Mucosa of rectum (tissue), 2 donors: ENCODE data around the gene MYO3B.

Source experiments
- H3K27ac ChIP-seq, 2 donors: one replicate each; pipeline ENCODE4 v1.7.0; 2013; ENCODE audit warnings: inconsistent platforms in 2 of 2, low read depth in 2 of 2, low read length in 2 of 2
- H3K27me3 ChIP-seq, 2 donors: one replicate each; pipeline ENCODE4 v1.7.0; 2013; ENCODE audit warnings: low read length in 2 of 2; ENCODE audit not compliant: control insufficient read depth in 2 of 2, insufficient read depth in 2 of 2
- H3K36me3 ChIP-seq, 2 donors: one replicate each; pipeline ENCODE4 v1.7.0; 2013; ENCODE audit warnings: low read length in 2 of 2; ENCODE audit not compliant: control insufficient read depth in 2 of 2, insufficient read depth in 2 of 2
- H3K4me1 ChIP-seq, 2 donors: one replicate each; pipeline ENCODE4 v1.7.0; 2013; ENCODE audit warnings: low read length in 2 of 2, mild to moderate bottlenecking in 1 of 2; ENCODE audit not compliant: control insufficient read depth in 2 of 2, insufficient read depth in 2 of 2
- H3K4me3 ChIP-seq, 2 donors: one replicate each; pipeline ENCODE4 v1.7.0; 2013; ENCODE audit warnings: low read length in 2 of 2
- H3K9ac ChIP-seq, 2 donors: one replicate each; pipeline ENCODE4 v1.7.0; 2013; ENCODE audit warnings: low read length in 2 of 2, low read depth in 1 of 2, mild to moderate bottlenecking in 1 of 2
- H3K9me3 ChIP-seq, 2 donors: one replicate each; pipeline ENCODE4 v1.7.0; 2013; ENCODE audit warnings: low read length in 2 of 2; ENCODE audit not compliant: control insufficient read depth in 2 of 2
- donor health status: healthy.
- donor health status: Normal muscosa, but diverticular disease.

MYO3B gene

DNA sequence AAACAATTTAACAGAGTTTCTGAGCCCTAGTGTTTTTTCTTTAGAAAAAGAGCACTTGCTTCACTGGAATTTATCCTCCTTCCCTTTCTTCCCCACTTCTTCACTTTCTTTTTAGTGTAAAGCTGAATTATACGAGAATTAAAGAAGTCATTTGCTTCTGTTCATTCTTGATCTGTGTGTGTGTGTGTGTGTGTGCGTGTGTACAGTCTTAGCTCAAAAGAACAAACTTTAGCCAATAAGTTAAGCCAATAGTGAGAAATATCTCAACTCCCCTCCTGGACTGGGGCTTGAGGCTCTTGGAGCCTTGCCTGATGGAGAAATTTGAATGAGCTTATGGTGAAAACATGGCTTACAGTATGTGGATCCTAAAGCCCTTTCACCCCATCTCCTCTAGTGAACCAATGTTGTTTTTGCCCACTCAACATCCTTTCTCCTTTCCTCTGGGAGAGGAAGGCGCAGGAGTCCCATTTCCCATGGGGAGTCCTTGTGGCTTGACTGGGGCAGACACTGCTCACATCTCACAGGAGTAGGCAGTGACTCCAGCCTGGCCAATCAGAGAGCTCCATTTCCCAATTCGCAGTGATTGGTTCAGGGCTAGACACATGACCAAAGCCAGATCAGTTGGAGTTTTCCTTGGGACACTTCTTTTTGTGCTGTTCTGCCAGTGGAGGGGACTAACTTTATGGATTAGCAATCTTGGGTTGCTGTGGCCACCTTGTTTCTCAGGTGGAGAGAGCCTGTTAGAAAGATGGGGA is 16.3 kb upstream of the MYO3B start:
- Histone ChIP-seq H3K9ac (no peak overlapping the region), H3K36me3 (no peaks in the 10 kb centered on the region), H3K9me3 (no peaks in the 10 kb centered on the region), H3K27ac (no peak overlapping the region), H3K4me1 (no peaks in the 10 kb centered on the region), H3K27me3 (peaks cover 0 to 2% of the 10 kb centered on the region in 2 donors), H3K4me3 (no peak overlapping the region)

DNA sequence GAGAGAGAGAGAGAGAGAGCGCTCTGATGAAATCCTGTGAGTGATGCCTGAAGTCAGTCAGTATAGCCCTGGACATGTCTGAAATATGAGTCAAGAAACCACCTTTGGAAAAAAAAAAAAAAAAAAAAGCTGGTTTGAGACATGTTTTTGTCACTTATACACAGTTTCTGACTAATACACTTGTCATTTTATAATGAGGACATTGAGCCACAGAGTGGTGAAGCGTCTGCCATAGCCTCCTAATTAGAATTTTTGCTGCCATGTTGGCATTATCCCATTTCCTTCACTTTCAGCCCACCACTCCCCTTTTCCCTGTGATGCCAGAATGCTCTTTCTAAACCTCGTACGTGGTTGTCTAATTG is 15.7 kb upstream of the MYO3B start:
- H3K27ac ChIP-seq, result no peak overlapping the region
- H3K27me3 ChIP-seq, result peaks cover 0 to 2% of the 10 kb centered on the region in 2 donors
- H3K36me3 ChIP-seq, result no peaks in the 10 kb centered on the region
- no peaks in the 10 kb centered on the region for H3K9me3 ChIP-seq
- H3K4me1 ChIP-seq, result no peaks in the 10 kb centered on the region
- H3K9ac ChIP-seq, result no peak overlapping the region
- H3K4me3 ChIP-seq, result no peak overlapping the region

DNA sequence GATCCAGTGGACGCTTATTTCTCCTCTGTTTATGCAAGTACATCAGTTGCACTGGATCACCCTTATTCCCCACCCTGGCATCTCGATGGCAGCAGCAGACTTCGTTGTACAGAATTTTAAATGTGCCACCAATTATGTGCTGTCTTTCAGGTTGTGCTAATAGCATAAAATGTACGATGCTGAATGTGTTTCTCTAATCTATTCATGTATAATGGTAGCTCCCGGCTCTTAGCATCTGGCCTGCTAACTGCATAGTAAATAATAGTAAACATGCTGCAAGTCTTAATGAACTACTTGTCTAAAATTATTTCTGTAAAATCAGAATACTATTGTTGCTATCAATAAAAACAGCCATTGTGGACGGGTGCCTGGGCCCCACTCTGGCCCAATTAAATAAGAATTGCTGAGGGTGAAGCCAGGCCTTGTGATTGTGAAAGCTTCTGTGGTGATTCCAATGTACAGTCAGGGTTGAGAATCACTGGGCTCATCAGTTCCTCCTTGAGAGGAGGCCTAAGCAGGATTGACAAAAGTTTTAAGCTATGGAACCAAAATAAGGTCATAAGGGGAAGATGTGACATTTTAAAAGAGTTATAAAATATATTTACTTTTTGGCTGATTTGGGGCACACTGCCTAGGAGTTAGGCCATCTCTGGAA is 14.4 kb upstream of the MYO3B start:
- Histone ChIP-seq H3K27me3 (peaks cover 0 to 2% of the 10 kb centered on the region in 2 donors), H3K9ac (no peak overlapping the region), H3K36me3 (no peaks in the 10 kb centered on the region), H3K4me3 (no peak overlapping the region), H3K4me1 (no peaks in the 10 kb centered on the region), H3K9me3 (no peaks in the 10 kb centered on the region), H3K27ac (no peak overlapping the region)

DNA sequence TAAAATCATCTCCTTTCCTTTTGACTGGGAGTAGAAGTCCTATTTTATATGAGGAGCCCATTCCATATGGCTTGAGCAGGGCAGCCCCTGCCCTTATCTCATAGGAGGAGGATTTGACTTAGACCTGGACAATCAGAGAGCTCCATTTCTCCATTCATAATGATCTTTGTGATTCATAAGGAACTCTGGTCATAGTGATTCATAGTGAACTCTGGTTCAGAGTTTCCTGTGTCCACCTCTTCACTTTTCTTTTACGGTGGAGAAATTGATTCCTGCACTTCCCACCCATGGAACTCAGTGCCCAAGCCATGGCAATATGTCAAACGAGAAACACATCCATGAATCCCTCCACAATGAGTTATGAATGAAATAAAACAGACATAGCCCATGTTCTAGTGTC is 12.8 kb upstream of the MYO3B start:
- H3K4me3 ChIP-seq, result no peak overlapping the region
- H3K9ac ChIP-seq, result no peak overlapping the region
- H3K36me3 ChIP-seq, result no peaks in the 10 kb centered on the region
- H3K4me1 ChIP-seq, result no peaks in the 10 kb centered on the region
- H3K27ac ChIP-seq, result no peak overlapping the region
- no peaks in the 10 kb centered on the region for H3K9me3 ChIP-seq
- peaks cover 0 to 2% of the 10 kb centered on the region in 2 donors for H3K27me3 ChIP-seq

DNA sequence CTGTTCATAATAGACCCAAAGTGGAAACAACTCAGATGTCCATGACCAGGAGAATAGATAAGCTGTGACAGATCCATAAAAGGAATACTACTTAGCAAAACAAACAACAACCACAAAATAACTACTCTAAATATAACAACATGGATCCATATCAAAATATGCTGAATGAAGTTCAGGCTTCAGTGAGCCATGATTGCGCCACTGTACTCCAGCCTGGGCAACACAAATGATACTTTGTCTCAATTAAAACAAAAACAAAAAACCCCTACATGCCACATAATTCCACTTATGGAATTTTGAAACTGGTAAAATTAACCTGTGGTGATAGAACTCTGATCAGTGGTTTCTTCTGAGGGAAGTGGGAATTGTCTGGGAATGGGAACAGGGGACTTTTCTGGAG is 11.2 kb upstream of the MYO3B start:
- H3K27ac ChIP-seq, result no peak overlapping the region
- no peaks in the 10 kb centered on the region for H3K4me1 ChIP-seq
- no peaks in the 10 kb centered on the region for H3K36me3 ChIP-seq
- H3K9me3 ChIP-seq, result no peaks in the 10 kb centered on the region
- no peaks in the 10 kb centered on the region for H3K27me3 ChIP-seq
- no peak overlapping the region for H3K9ac ChIP-seq
- H3K4me3 ChIP-seq, result no peak overlapping the region

DNA sequence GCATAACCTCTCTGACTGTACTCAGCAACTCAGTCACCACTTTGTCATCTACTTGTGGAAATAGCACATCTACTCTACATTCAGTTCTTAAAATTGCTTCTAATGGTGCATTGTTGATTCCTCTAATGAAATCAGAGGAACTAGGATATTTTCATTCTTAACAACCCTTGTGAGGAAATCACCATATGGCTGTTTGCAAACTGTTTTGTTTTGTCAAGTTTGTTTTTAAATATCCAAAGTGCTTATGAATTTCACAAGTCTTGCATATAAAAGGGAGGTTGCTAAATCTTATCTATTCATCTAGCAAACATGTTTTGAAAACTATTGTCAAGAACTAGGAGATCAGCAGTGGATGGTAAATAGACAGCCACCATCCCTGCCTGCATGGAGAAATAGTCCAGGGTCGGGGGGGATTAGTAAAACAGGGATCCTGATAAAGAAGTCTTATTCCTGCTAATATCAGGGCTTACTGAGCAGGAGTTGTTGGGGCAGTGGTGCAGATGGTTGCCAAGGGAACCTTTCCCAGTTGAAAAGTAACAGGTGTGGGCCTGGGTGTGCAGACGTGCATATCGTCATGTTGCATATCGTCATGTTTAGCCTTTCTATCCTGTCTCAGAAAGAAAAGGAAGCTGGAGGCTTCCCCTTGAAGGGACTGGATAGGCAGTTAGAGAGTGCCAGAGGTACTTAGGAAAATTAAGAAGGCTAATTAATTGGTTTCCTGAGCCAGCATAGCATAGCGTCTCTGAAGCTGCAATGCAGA is 7.5 kb upstream of the MYO3B start:
- no peaks in the 10 kb centered on the region for H3K9me3 ChIP-seq
- no peaks in the 10 kb centered on the region for H3K36me3 ChIP-seq
- H3K27me3 ChIP-seq, result no peaks in the 10 kb centered on the region
- no peak overlapping the region for H3K4me3 ChIP-seq
- no peaks in the 10 kb centered on the region for H3K4me1 ChIP-seq
- H3K27ac ChIP-seq, result no peak overlapping the region
- H3K9ac ChIP-seq, result no peak overlapping the region

DNA sequence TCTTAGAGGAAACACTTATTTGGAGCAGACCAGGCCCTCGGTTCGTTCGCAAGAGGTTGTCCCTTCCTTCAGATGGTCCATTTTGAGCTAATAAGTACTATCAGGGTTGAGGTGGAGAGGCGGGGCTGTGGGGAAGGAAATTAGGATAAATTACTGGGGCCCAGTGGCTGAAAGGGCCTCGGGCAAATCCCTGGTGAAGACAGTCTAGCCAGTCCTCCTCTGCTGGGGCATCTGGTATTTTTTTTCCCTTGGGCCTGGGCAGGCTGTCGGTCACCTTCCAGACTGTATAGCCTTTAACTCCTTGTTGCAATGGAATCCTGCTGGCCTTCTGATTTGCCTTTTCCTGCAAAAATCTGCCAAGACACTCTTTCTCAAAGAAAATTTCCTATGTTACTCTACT is 1.7 kb upstream of the MYO3B start:
- H3K9ac ChIP-seq, result no peak overlapping the region
- no peak overlapping the region for H3K4me3 ChIP-seq

DNA sequence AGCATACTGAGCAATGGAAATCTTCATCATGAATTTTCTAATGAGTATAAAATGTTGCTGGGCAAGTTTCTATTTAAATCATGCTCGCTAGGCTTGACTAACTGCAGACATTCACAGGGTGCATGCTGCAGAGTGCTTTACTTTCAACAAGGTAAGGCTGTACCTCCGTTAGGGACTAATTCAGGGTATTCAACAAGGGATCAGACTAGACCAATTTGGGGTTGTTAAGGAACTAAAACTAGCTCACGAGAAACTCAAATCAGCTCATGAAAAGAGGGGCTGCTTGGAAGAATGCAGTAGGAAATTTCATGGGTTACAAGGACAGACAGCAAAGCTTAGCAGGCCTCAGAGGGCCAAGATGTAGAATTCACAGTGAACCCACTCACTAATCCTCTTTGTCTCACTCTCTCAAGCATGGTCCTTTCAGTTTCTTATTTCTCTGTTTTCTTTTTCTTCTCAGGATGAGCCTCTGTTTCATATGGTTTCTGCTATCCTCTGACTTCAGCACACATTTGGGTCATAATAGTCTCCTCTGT is 2.2 kb downstream of the MYO3B start:
- H3K9ac ChIP-seq, result no peak overlapping the region
- no peak overlapping the region for H3K27ac ChIP-seq
- H3K36me3 ChIP-seq, result no peaks in the 10 kb centered on the region
- H3K9me3 ChIP-seq, result no peaks in the 10 kb centered on the region
- H3K4me1 ChIP-seq, result no peaks in the 10 kb centered on the region
- no peaks in the 10 kb centered on the region for H3K27me3 ChIP-seq
- H3K4me3 ChIP-seq, result no peak overlapping the region

More for the DNA sequence above, 1.7 kb upstream of the MYO3B start:
- H3K27ac ChIP-seq, result no peak overlapping the region
- H3K4me1 ChIP-seq, result no peaks in the 10 kb centered on the region
- H3K9me3 ChIP-seq, result no peaks in the 10 kb centered on the region
- H3K36me3 ChIP-seq, result no peaks in the 10 kb centered on the region
- no peaks in the 10 kb centered on the region for H3K27me3 ChIP-seq

DNA sequence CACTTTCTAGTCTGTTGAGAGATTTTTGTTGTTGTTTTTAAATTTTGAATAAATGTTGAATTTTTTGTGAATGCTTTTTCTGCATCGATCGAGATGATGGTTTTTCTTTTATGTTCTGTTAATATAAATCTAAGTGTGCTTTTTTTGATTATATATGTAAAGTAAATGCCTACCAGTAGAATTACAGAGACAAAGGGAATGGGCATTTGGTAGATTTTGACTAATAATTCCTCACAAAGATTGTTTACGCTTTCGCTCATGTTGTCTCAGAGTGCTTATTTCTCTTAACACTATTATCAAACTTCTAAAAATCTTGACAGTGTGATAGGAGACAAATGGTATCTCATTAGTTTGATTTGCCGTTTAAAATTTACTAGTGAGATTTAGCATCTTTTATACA is 3.7 kb downstream of the MYO3B start:
- H3K36me3 ChIP-seq, result no peaks in the 10 kb centered on the region
- H3K4me3 ChIP-seq, result no peak overlapping the region
- no peak overlapping the region for H3K9ac ChIP-seq
- H3K9me3 ChIP-seq, result no peaks in the 10 kb centered on the region
- no peak overlapping the region for H3K27ac ChIP-seq
- H3K4me1 ChIP-seq, result no peaks in the 10 kb centered on the region
- H3K27me3 ChIP-seq, result no peaks in the 10 kb centered on the region

DNA sequence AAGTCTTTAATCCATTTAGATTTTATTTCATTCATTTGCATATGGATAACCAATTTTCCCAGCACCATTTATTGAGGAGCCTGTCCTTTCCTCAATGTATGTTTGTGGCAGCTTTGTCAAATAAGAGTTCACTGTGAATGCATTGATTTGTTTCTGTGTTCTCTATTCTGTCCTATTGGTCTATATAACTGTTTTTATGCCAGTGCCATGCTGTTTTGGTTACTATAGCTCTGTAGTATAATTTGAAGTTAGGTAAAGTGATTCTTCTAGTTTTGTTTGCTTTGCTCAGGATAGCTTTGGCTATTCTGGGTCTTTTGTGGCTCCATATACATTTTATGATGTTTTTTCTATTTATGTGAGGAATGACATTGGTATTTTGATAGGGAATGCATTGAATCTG is 7.4 kb downstream of the MYO3B start:
- Histone ChIP-seq H3K9me3 (no peaks in the 10 kb centered on the region), H3K27me3 (no peaks in the 10 kb centered on the region), H3K36me3 (no peaks in the 10 kb centered on the region), H3K9ac (no peak overlapping the region), H3K4me3 (no peak overlapping the region), H3K27ac (no peak overlapping the region), H3K4me1 (no peaks in the 10 kb centered on the region)
